HepG2 (cell line): ENCODE data around the gene IL26. TPM values are rescaled to one million over a fixed set of nuclear protein-coding genes. Genes with fewer than 3 reads are reported as not detected.

Experiments
- ATAC-seq: fragments of 200-7000 bp; cut with Tn5 transposase; 3 replicates; pipeline ENCODE4 v1.9.1; 2020; ENCODE audit warnings: mild to moderate bottlenecking, moderate library complexity
- BruUV-seq: library from RNA; stranded (reverse); fragments of 400-500 nt; replicated peaks from 2 replicates; lab custom pipeline; 2021; lab: Mats Ljungman, UMichigan
- CTCF ChIA-PET: fragments of 300-600 bp; formaldehyde crosslinking; extraction: SDS; loops from one replicate; lab custom pipeline; 2021; ENCODE audit warnings: low total read pairs, inconsistent platforms, low intra/inter-chr PET ratio; lab: Yijun Ruan, JAX
- POLR2A ChIA-PET: fragments of 350-600 bp; sonication (Branson Sonifier 250); formaldehyde crosslinking; loops from one replicate; lab custom pipeline; 2020; ENCODE audit warnings: antibody characterized with exemption, inconsistent platforms; lab: Yijun Ruan, JAX
- DNase-seq: peaks from one replicate; pipeline ENCODE4 v3.0.0-alpha.2; 2015; ENCODE audit warnings: low spot score
- FAIRE-seq: peaks from 3 replicates; lab custom pipeline; 2011; peaks lifted over from hg19 to GRCh38; lab: Jason Lieb, UNC
- H2AFZ ChIP-seq: one replicate; pipeline ENCODE4 v1.6.1; 2011; ENCODE audit warnings: low read length, inconsistent platforms
- H3K27ac ChIP-seq: fragments of 300-600 bp; 3 replicates; pipeline ENCODE4 v1.8.0; 2011; ENCODE audit warnings: mixed run types, mild to moderate bottlenecking, mixed read lengths, low read length, inconsistent platforms; ENCODE audit not compliant: insufficient read depth; ENCODE audit errors: extremely low read length
- H3K27me3 ChIP-seq, 2 experiments: fragments of 200-600 bp in 1 of 2; 2 replicates in 1 of 2; 3 replicates in 1 of 2; pipeline versions ENCODE4 v1.6.0 to v1.8.0; 2011; ENCODE audit warnings: low read length in 2 of 2, mild to moderate bottlenecking in 2 of 2, moderate library complexity in 2 of 2, inconsistent platforms in 1 of 2; ENCODE audit not compliant: insufficient read depth in 2 of 2, control insufficient read depth in 1 of 2
- H3K36me3 ChIP-seq, 2 experiments: fragments of 200-600 bp in 1 of 2; replicated peaks in 1 of 2; 2 replicates in 1 of 2; 3 replicates in 1 of 2; pipeline versions ENCODE4 v1.5.1 to v1.8.0; 2011; ENCODE audit warnings: low read length in 2 of 2, inconsistent platforms in 1 of 2; ENCODE audit not compliant: insufficient read depth in 2 of 2, control insufficient read depth in 1 of 2
- H3K4me1 ChIP-seq: 2 replicates; pipeline ENCODE4 v1.5.1; 2012; ENCODE audit warnings: low read length, inconsistent platforms; ENCODE audit not compliant: insufficient read depth
- H3K4me2 ChIP-seq: 2 replicates; pipeline ENCODE4 v1.6.0; 2011; ENCODE audit warnings: low read depth, low read length, inconsistent platforms
- H3K4me3 ChIP-seq, 3 experiments: fragments of 200-600 bp in 1 of 3; sonication (generic), shearing (Covaris generic) in 1 of 3; replicated peaks in 1 of 3; 2 replicates each; pipeline ENCODE4 v1.5.1; 2011 to 2016; ENCODE audit warnings: low read length in 3 of 3, inconsistent platforms in 2 of 3, low read depth in 2 of 3, mild to moderate bottlenecking in 2 of 3, control low read depth in 1 of 3, mixed read lengths in 1 of 3; ENCODE audit not compliant: insufficient read depth in 1 of 3
- H3K79me2 ChIP-seq: one replicate; pipeline ENCODE4 v1.6.1; 2011; ENCODE audit warnings: low read length, inconsistent platforms; ENCODE audit not compliant: insufficient read depth
- H3K9ac ChIP-seq: 2 replicates; pipeline ENCODE4 v1.6.0; 2011; ENCODE audit warnings: mild to moderate bottlenecking, low read depth, low read length, inconsistent platforms; ENCODE audit not compliant: insufficient read depth
- H3K9me3 ChIP-seq: 2 replicates; pipeline ENCODE4 v1.5.1; 2012; ENCODE audit warnings: mild to moderate bottlenecking, low read length
- H4K20me1 ChIP-seq: 2 replicates; pipeline ENCODE4 v1.6.0; 2011; ENCODE audit warnings: inconsistent platforms, mild to moderate bottlenecking, low read length, moderate library complexity; ENCODE audit not compliant: insufficient read depth
- CBX5 ChIP-seq: sonication (generic); formaldehyde crosslinking; IDR thresholded peaks from 2 replicates; pipeline ENCODE4 v1.4.0; 2020; ENCODE audit warnings: missing genetic modification reagents, borderline replicate concordance
- FLYWCH1 ChIP-seq: sonication (generic); formaldehyde crosslinking; IDR thresholded peaks from 2 replicates; pipeline ENCODE4 v1.8.1; 2023; ENCODE audit warnings: mild to moderate bottlenecking, missing genetic modification reagents
- GABPA ChIP-seq, 2 experiments: IDR thresholded peaks; 2 replicates each; pipeline ENCODE4 v1.6.1; 2011 to 2016; ENCODE audit warnings: low read depth in 2 of 2, low read length in 1 of 2, missing biosample characterization in 1 of 2, missing genetic modification characterization in 1 of 2
- GABPB1 ChIP-seq: IDR thresholded peaks from 2 replicates; pipeline ENCODE4 v1.6.1; 2016; ENCODE audit warnings: mild to moderate bottlenecking, missing genetic modification reagents, moderate library complexity, missing compliant biosample characterization
- GTF2F1 ChIP-seq: fragments of 150-350 bp; IDR thresholded peaks from 2 replicates; pipeline ENCODE4 v1.6.1; 2014; ENCODE audit warnings: low read length
- KDM2A ChIP-seq: sonication (generic); formaldehyde crosslinking; IDR thresholded peaks from 2 replicates; pipeline ENCODE4 v1.4.0; 2020; ENCODE audit warnings: low read depth, missing genetic modification reagents, borderline replicate concordance
- NR2C2 ChIP-seq: sonication (generic); formaldehyde crosslinking; IDR thresholded peaks from 2 replicates; pipeline ENCODE4 v1.4.0; 2020; ENCODE audit warnings: missing genetic modification reagents, mild to moderate bottlenecking, moderate library complexity, borderline replicate concordance
- PITX1 ChIP-seq: sonication (generic); formaldehyde crosslinking; IDR thresholded peaks from 2 replicates; pipeline ENCODE4 v1.5.1; 2020; ENCODE audit warnings: mild to moderate bottlenecking, missing genetic modification reagents
- ZBTB1 ChIP-seq: sonication (generic); formaldehyde crosslinking; IDR thresholded peaks from 2 replicates; pipeline ENCODE4 v1.4.0; 2020; ENCODE audit warnings: missing genetic modification reagents, borderline replicate concordance
- ZBTB7A ChIP-seq: sonication (generic); formaldehyde crosslinking; IDR thresholded peaks from 2 replicates; pipeline ENCODE4 v1.8.0; 2022; ENCODE audit warnings: mild to moderate bottlenecking, missing genetic modification reagents
- ZNF256 ChIP-seq: sonication (generic); formaldehyde crosslinking; conservative IDR thresholded peaks from 2 replicates; pipeline ENCODE4 v1.4.0; 2020; ENCODE audit warnings: missing genetic modification reagents
- WGBS: methylation state at CpG from one replicate; pipeline ENCODE4 v1.1.6; 2017; ENCODE audit warnings: low lambda C conversion rate; 5-methylcytosine and 5-hydroxymethylcytosine counted together
- in situ Hi-C: cut with HindIII; loops from 2 replicates; pipeline ENCODE4 v1.10.0; 2017; ENCODE audit warnings: low pct_unique_long_range_greater_than_20kb; ENCODE audit not compliant: extremely low pct_ligation_motif_present
- intact Hi-C: fragments of 100-400 bp; cut with micrococcal nuclease; formaldehyde crosslinking; loops from one replicate; pipeline ENCODE4 v1.10.0; 2022; ENCODE audit not compliant: unreplicated experiment
- polyA plus RNA-seq, 8 experiments: library from polyadenylated mRNA; depleted of rRNA in 3 of 8; stranded (reverse) in 7 of 8; unstranded in 1 of 8; fragments of >200 nt; fragmentation: Illumina TruSeq in 4 of 8; extraction: Trizol in 4 of 8; gene quantifications; 2 replicates each; pipeline versions ENCODE4 v1.2.1 to v1.2.3, GENCODE V29; 2011 to 2016; ENCODE audit warnings: low read depth in 4 of 8, missing spikeins in 1 of 8, mixed read lengths in 1 of 8; ENCODE audit not compliant: insufficient read depth in 1 of 8
- total RNA-seq, 5 experiments: library from RNA; depleted of rRNA; stranded (reverse); fragments of >200 nt; fragmentation: Illumina TruSeq; extraction: Trizol; gene quantifications; 2 replicates each; pipeline ENCODE4 v1.2.3, GENCODE V29; 2016; ENCODE audit warnings: low read depth in 1 of 5

Gene IL26
- total and polyA plus RNA-seq, 2 of the 13 experiments (the other 11 are each of a cell fraction or from before 2014, with no cell fraction given), result not detected

- CTCF ChIA-PET, result interaction anchor here (1.4 kb wide), 1 partner anchor 95 kb away, joined by 3 read pairs; no protein-coding TSS in a partner anchor
- POLR2A ChIA-PET, result no interaction called here
- in situ Hi-C loops (loop anchor here (5.0 kb wide), 1 partner anchor 91 kb away; no protein-coding TSS in a partner anchor), intact Hi-C loops (no loop called here)
- no peak overlapping the region for H2AFZ ChIP-seq
- FAIRE-seq, result no peak
- H3K27ac ChIP-seq, result no peak overlapping the region
- BruUV-seq, result no TSS peak
- no peaks in the 10 kb centered on the region for H3K4me1 ChIP-seq
- no peaks in the 10 kb centered on the region for H3K79me2 ChIP-seq
- no peaks in the 10 kb centered on the region for H3K9me3 ChIP-seq
- H4K20me1 ChIP-seq, result no peaks in the 10 kb centered on the region
- WGBS, result 0% methylated on average over 1 of the region's 1 CpG
- peaks cover 0 to 6% of the 10 kb centered on the region in 2 experiments; a peak in 1 of 5 replicates for H3K27me3 ChIP-seq
- no peak overlapping the region for H3K4me3 ChIP-seq
- no peak for ATAC-seq
- H3K9ac ChIP-seq, result no peak overlapping the region
- no peaks in the 10 kb centered on the region for H3K36me3 ChIP-seq
- no peak overlapping the region for H3K4me2 ChIP-seq
- TF ChIP-seq GABPB1 (CRISPR knock-in tag) (peak; percentile 52), GABPA (IDR thresholded peaks at IDR 0.05; ENCODE audit: low read depth, low read length) (no peak), GABPA (CRISPR knock-in tag; IDR thresholded peaks at IDR 0.05; ENCODE audit: low read depth) (peak; percentile 46; the same call in 1 of the 2 replicates), GTF2F1 (no peak), ZBTB7A (CRISPR knock-in tag) (no peak), FLYWCH1 (no peak), NR2C2 (CRISPR knock-in tag) (peak; percentile 83), ZNF256 (no peak), CBX5 (no peak), ZBTB1 (CRISPR knock-in tag) (no peak), PITX1 (CRISPR knock-in tag) (no peak), KDM2A (no peak)
- no peak for DNase-seq
These were observed 4.1 kb downstream of the IL26 start for GRCh38 chr12:68221497-68221896.
